ENCODE data around the gene TJP3. TPM values are rescaled to one million over a fixed set of nuclear protein-coding genes. Genes with fewer than 3 reads are reported as not detected.

Gene TJP3
- total and polyA plus RNA-seq, 3 experiments from 2014 or later, result 1.5 to 16.2 (median 1.7) TPM

DNA sequence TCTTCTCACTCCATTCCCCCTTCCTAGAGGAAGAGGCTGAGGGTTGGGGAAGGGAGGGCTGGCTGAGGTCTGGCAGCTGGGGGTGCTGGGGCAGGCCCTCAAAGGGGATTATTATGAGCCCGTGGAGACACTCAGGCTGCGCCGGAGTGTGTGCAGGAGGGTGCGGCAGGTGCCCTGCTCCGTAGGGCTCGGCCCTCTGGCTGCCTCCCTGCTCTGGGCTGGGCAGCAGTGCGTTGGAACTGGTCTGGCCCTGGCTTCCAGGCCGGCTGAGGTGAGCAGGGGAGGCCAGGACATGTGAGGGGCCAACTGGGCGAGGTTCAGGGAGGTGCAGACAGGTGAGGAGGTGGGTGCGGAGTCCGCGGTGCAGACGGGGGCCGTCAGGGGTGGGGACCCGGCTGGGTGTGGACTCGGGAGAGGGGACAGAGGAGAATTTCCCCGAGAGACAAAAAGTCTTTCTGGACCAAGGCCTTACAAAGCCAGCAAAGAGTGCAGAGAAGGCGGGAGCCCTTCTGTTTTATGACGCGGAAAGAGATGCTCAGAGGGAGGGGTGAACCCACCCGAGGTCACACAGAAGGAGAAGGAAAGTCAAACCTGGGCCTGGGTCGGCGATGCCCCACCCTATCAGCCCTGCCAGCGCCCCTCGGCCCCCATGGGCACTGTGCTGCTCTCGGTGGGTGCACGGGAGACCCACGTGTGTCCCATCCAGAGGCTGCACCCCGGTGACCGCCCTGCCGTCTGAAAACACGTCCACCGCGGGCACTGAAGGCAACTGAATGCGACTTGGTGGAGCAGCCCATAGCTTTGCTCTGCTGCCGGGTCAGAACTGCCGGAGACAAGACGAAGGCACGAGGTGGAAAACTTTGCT lies 38.9 kb upstream of the TJP3 start:
- Histone ChIP-seq H3K4me1 (ENCODE audit: insufficient read depth, low read length) (peaks cover 22% of the 10 kb centered on the region), H3K36me3 (ENCODE audit: insufficient read depth, low read length) (no peaks in the 10 kb centered on the region), H3K27me3 (ENCODE audit: insufficient read depth, low read length, poor library complexity, severe bottlenecking) (no peaks in the 10 kb centered on the region), H3K9me3 (ENCODE audit: low read length) (no peaks in the 10 kb centered on the region), H3K27ac (ENCODE audit: low read depth, low read length) (peak overlapping the region; percentile 24), H3K4me3 (ENCODE audit: low read length) (no peak overlapping the region)
- ChIA-PET CTCF (interaction anchor here (1.7 kb wide), 1 partner anchor 50 kb away, joined by 4 read pairs; no protein-coding TSS in a partner anchor), POLR2A (no interaction called here)
- DNase-seq, result no peak
- Mint-ChIP-seq H3K27ac (peak overlapping the region in 1 of 8 donors; percentile 92), H3K4me3 (peak overlapping the region in 2 of 7 donors; percentile 8 to 20), H3K9me3 (no peaks in the 10 kb centered on the region), H3K36me3 (peaks cover 0 to 8% (median 0%) of the 10 kb centered on the region in 3 donors), H3K27me3 (no peaks in the 10 kb centered on the region), H3K4me1 (peaks cover 8 to 50% (median 13%) of the 10 kb centered on the region in 3 donors)

DNA sequence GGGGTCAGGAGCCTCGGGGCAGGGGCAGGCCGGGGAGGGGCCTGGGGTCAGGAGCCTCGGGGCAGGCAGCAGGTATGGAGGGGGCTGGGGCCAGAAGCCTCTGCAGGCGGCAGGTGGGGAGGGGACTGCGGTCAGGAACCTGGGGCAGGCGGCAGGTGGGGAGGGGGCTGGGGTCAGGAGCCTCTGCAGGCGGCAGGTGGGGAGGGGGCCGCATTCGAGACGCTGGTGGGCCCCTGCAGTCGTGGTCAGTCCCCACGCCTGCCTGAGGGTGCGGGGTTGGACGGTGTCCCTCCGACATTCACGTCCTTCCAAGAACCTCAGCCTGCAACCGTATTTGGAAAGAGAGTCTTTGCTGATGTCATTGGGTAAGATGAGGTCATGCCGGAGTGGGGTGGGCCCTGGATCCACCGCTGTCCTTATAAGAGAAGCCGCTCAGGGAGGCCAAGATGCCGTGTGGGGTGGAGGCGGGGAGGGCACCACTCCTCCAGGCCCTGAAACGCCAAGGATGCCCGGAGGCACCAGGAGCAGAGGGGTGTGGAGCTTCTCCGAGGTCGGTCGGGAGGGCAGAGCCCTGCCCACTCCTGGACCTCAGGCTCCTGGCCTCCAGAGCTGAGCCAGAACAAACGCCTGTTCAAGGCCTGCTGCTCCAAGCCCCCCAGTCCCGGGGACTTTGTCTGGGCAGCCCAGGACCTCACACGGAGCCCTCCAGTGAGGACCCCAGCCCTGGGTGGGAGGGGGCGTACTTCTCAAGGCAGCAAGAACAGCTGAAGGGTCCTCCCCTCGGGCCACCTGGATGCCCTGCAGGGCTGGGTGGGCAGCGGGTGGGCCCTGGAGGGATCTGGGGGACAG lies 38.0 kb upstream of the TJP3 start:
- H3K4me3 Mint-ChIP-seq, result peak overlapping the region in 2 of 7 donors; percentile 23 to 59
- peaks cover 0 to 14% (median 3%) of the 10 kb centered on the region in 3 donors for H3K36me3 Mint-ChIP-seq
- peak overlapping the region; percentile 86 for H3K27ac ChIP-seq (ENCODE audit: low read depth, low read length)
- H3K4me1 ChIP-seq (ENCODE audit: insufficient read depth, low read length), result peaks cover 22% of the 10 kb centered on the region
- no peaks in the 10 kb centered on the region for H3K9me3 Mint-ChIP-seq
- no peaks in the 10 kb centered on the region for H3K27me3 ChIP-seq (ENCODE audit: insufficient read depth, low read length, poor library complexity, severe bottlenecking)
- no peaks in the 10 kb centered on the region for H3K9me3 ChIP-seq (ENCODE audit: low read length)
- no peak overlapping the region for H3K4me3 ChIP-seq (ENCODE audit: low read length)
- H3K4me1 Mint-ChIP-seq, result peaks cover 13 to 54% (median 17%) of the 10 kb centered on the region in 3 donors
- H3K36me3 ChIP-seq (ENCODE audit: insufficient read depth, low read length), result no peaks in the 10 kb centered on the region
- DNase-seq, result no peak
- POLR2A ChIA-PET, result no interaction called here
- H3K27me3 Mint-ChIP-seq, result no peaks in the 10 kb centered on the region
- H3K27ac Mint-ChIP-seq, result peak overlapping the region in 1 of 8 donors; percentile 50
- CTCF ChIA-PET, result no interaction called here

- peak overlapping the region in 3 of 8 donors; percentile 52 to 80 (median 79) for H3K27ac Mint-ChIP-seq
- H3K4me1 Mint-ChIP-seq, result peaks cover 13 to 57% (median 17%) of the 10 kb centered on the region in 3 donors
- peak overlapping the region; percentile 86 for H3K27ac ChIP-seq (ENCODE audit: low read depth, low read length)
- no peaks in the 10 kb centered on the region for H3K36me3 ChIP-seq (ENCODE audit: insufficient read depth, low read length)
- H3K9me3 ChIP-seq (ENCODE audit: low read length), result no peaks in the 10 kb centered on the region
- no peak overlapping the region for H3K4me3 ChIP-seq (ENCODE audit: low read length)
- no peaks in the 10 kb centered on the region for H3K27me3 ChIP-seq (ENCODE audit: insufficient read depth, low read length, poor library complexity, severe bottlenecking)
- ChIA-PET POLR2A (interaction anchor here (0.5 to 0.6 kb wide), 2 partner anchors 21 to 45 kb away, joined by 3 read pairs; no protein-coding TSS in a partner anchor), CTCF (interaction anchor here (1.0 to 1.8 kb wide), 3 partner anchors 17 to 26 kb away, joined by 3 to 6 read pairs (median 4); no protein-coding TSS in a partner anchor)
- no peaks in the 10 kb centered on the region for H3K9me3 Mint-ChIP-seq
- peaks cover 22% of the 10 kb centered on the region for H3K4me1 ChIP-seq (ENCODE audit: insufficient read depth, low read length)
- peaks cover 0 to 14% (median 3%) of the 10 kb centered on the region in 3 donors for H3K36me3 Mint-ChIP-seq
- H3K27me3 Mint-ChIP-seq, result no peaks in the 10 kb centered on the region
- DNase-seq, result peak in 1 of 5 donors; percentile 66
- H3K4me3 Mint-ChIP-seq, result peak overlapping the region in 5 of 7 donors; percentile 54 to 77 (median 59)
These were observed 37.1 kb upstream of the TJP3 start for GRCh38 chr19:3670796-3671679.

DNA sequence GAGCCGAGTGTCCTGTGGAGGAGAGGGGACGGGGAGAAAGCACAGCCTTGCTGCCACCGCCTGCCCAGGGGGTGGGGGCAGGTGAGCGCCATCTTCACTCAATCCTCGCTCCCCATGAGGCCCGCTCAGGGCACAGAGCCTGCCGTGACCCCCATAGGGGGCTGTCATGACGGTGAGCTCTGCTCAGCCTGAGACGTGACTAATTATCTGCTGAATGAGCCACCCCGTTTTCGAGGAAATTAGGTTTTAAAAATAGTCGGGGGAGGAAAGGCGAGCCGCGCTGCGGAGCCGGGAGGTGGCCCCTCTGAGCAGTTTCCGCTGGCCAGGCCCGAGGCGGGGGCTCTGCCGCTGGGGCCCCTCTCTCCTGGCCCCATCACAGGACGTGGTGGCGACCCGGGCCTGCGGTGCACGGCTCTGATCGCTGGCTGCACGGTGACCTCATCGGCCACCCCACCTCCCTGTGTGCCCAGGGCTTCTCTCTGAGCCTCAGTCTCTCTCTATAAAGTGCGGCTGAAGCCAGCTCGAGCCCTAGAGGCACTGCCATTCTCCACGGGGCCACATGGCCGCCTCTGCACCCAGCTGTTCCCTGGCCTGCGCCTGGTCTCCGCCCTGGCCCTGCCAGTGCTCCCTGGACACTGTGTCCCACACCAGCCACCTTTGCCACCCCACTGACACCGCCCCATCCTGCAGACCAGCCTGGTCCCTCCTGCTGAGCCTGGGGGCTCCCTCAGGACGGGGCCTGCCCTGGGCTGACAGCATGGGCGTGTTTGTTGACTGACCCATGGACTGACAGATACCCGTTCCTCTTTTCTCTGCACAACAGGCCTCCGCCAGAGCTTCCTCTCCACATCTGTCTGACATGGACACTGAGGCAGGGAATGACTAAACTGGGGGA lies 36.3 kb upstream of the TJP3 start:
- no peak for DNase-seq
- ChIA-PET CTCF (interaction anchor here (0.9 to 2.4 kb wide), 5 partner anchors 17 to 29 kb away, joined by 3 to 7 read pairs (median 4); partner anchors contain the start of gene PIP5K1C), POLR2A (interaction anchor here (0.5 to 0.6 kb wide), 3 partner anchors 20 to 316 kb away, joined by 3 to 12 read pairs (median 3); no protein-coding TSS in a partner anchor)
- no peaks in the 10 kb centered on the region for H3K9me3 ChIP-seq (ENCODE audit: low read length)
- H3K4me1 ChIP-seq (ENCODE audit: insufficient read depth, low read length), result peaks cover 22% of the 10 kb centered on the region
- Mint-ChIP-seq H3K36me3 (peaks cover 0 to 9% (median 3%) of the 10 kb centered on the region in 3 donors), H3K4me3 (peak overlapping the region in 5 of 7 donors; percentile 19 to 59 (median 47)), H3K27ac (peak overlapping the region in 5 of 8 donors; percentile 9 to 81 (median 66)), H3K4me1 (peaks cover 14 to 54% (median 16%) of the 10 kb centered on the region in 3 donors), H3K27me3 (no peaks in the 10 kb centered on the region), H3K9me3 (no peaks in the 10 kb centered on the region)
- H3K27ac ChIP-seq (ENCODE audit: low read depth, low read length), result peak overlapping the region; percentile 86
- H3K36me3 ChIP-seq (ENCODE audit: insufficient read depth, low read length), result no peaks in the 10 kb centered on the region
- H3K27me3 ChIP-seq (ENCODE audit: insufficient read depth, low read length, poor library complexity, severe bottlenecking), result no peaks in the 10 kb centered on the region
- H3K4me3 ChIP-seq (ENCODE audit: low read length), result no peak overlapping the region

- Mint-ChIP-seq H3K9me3 (no peaks in the 10 kb centered on the region), H3K27me3 (no peaks in the 10 kb centered on the region), H3K36me3 (peaks cover 0 to 7% (median 3%) of the 10 kb centered on the region in 3 donors), H3K4me3 (peak overlapping the region in 2 of 7 donors; percentile 17 to 54), H3K27ac (peak overlapping the region in 2 of 8 donors; percentile 9 to 75), H3K4me1 (peaks cover 18 to 57% (median 21%) of the 10 kb centered on the region in 3 donors)
- Histone ChIP-seq H3K27me3 (ENCODE audit: insufficient read depth, low read length, poor library complexity, severe bottlenecking) (no peaks in the 10 kb centered on the region), H3K9me3 (ENCODE audit: low read length) (no peaks in the 10 kb centered on the region), H3K4me1 (ENCODE audit: insufficient read depth, low read length) (peaks cover 22% of the 10 kb centered on the region), H3K4me3 (ENCODE audit: low read length) (no peak overlapping the region), H3K36me3 (ENCODE audit: insufficient read depth, low read length) (no peaks in the 10 kb centered on the region), H3K27ac (ENCODE audit: low read depth, low read length) (peak overlapping the region; percentile 86)
- DNase-seq, result no peak
- ChIA-PET POLR2A (interaction anchor here (0.6 kb wide), 1 partner anchor 315 kb away, joined by 12 read pairs; no protein-coding TSS in a partner anchor), CTCF (interaction anchor here (0.9 to 2.4 kb wide), 4 partner anchors 16 to 28 kb away, joined by 3 to 7 read pairs (median 5); partner anchors contain the start of gene PIP5K1C)
These were observed 35.6 kb upstream of the TJP3 start for GRCh38 chr19:3672575-3672948.

DNA sequence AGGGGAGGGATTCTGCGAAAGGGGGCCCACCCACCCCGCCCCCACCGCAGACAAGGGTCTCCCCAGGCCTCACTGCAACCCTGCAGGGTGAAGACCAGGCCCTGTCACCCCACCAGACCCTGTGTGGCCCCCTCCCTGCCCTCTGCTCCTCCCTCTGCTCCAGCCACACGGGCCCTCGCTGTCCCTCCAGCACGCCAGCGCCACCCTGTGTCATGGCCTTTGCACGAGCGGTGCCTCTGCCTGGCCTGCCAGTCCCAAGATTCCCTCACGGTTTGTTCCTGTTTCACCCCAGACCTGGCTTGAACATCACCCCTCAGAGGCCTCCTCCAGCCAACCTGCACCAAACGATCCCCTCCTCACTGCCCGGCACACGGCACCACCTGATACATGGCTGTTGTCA lies 35.2 kb upstream of the TJP3 start:
- no peak overlapping the region for H3K27ac Mint-ChIP-seq
- Histone ChIP-seq H3K4me1 (ENCODE audit: insufficient read depth, low read length) (peaks cover 22% of the 10 kb centered on the region), H3K36me3 (ENCODE audit: insufficient read depth, low read length) (no peaks in the 10 kb centered on the region), H3K27me3 (ENCODE audit: insufficient read depth, low read length, poor library complexity, severe bottlenecking) (no peaks in the 10 kb centered on the region), H3K9me3 (ENCODE audit: low read length) (no peaks in the 10 kb centered on the region), H3K27ac (ENCODE audit: low read depth, low read length) (no peak overlapping the region), H3K4me3 (ENCODE audit: low read length) (no peak overlapping the region)
- H3K9me3 Mint-ChIP-seq, result no peaks in the 10 kb centered on the region
- peaks cover 0 to 7% (median 3%) of the 10 kb centered on the region in 3 donors for H3K36me3 Mint-ChIP-seq
- no peak for DNase-seq
- H3K4me1 Mint-ChIP-seq, result peaks cover 18 to 57% (median 21%) of the 10 kb centered on the region in 3 donors
- ChIA-PET CTCF (interaction anchor here (1.8 to 2.4 kb wide), 2 partner anchors 19 to 28 kb away, joined by 6 to 7 read pairs; partner anchors contain the start of gene PIP5K1C), POLR2A (no interaction called here)
- no peak overlapping the region for H3K4me3 Mint-ChIP-seq
- H3K27me3 Mint-ChIP-seq, result no peaks in the 10 kb centered on the region
